PC-9 (cell line): ENCODE measurements around the gene CLEC12A. TPM values are rescaled to one million over a fixed set of nuclear protein-coding genes. Genes with fewer than 3 reads are reported as not detected.
"Not testable (repeated sequence)": the region's sequence is repeated elsewhere in the genome, so short reads cannot be mapped to it uniquely, and the experiment has no call there.

Experiments
- BruUV-seq: library from RNA; stranded (reverse); fragments of 400-500 nt; replicated peaks from 2 replicates; lab custom pipeline; 2021; lab: Mats Ljungman, UMichigan
- CTCF ChIA-PET: fragments of 300-600 bp; sonication (Branson Sonifier 250); formaldehyde crosslinking; loops from one replicate; lab custom pipeline; 2022; ENCODE audit warnings: antibody characterized with exemption; lab: Charles Lee
- POLR2A ChIA-PET: fragments of 300-600 bp; sonication (Branson Sonifier 250); formaldehyde crosslinking; loops from one replicate; lab custom pipeline; 2022; ENCODE audit warnings: antibody characterized with exemption; ENCODE audit not compliant: unreplicated experiment; lab: Charles Lee
- DNase-seq, 2 experiments: peaks; one replicate each; pipeline versions ENCODE4 v3.0.0 to v3.0.0-alpha.2; 2015 to 2022; ENCODE audit warnings: mixed read lengths in 1 of 2
- H2AFZ ChIP-seq: fragments of 200-600 bp; sonication (generic); 2 replicates; pipeline ENCODE4 v1.8.1; 2017; ENCODE audit warnings: antibody characterized with exemption
- H3F3A ChIP-seq: fragments of 200-600 bp; sonication (generic); 2 replicates; pipeline ENCODE4 v1.8.1; 2017; ENCODE audit warnings: antibody characterized with exemption, mild to moderate bottlenecking, low read depth; ENCODE audit not compliant: insufficient read depth
- H3K27ac ChIP-seq: fragments of 200-600 bp; sonication (generic); 2 replicates; pipeline ENCODE4 v1.6.1; 2016; ENCODE audit warnings: mixed run types
- H3K27me3 ChIP-seq: fragments of 200-600 bp; sonication (generic); 2 replicates; pipeline ENCODE4 v1.6.1; 2016; ENCODE audit warnings: low read depth, mixed run types; ENCODE audit not compliant: insufficient read depth
- H3K36me3 ChIP-seq: fragments of 200-600 bp; sonication (generic); 2 replicates; pipeline ENCODE4 v1.6.1; 2016; ENCODE audit warnings: low read depth, mixed run types
- H3K4me1 ChIP-seq: fragments of 200-600 bp; sonication (generic); replicated peaks from 2 replicates; pipeline ENCODE4 v1.6.1; 2016; ENCODE audit warnings: mixed run types; ENCODE audit not compliant: insufficient read depth
- H3K4me2 ChIP-seq: fragments of 200-600 bp; sonication (generic); 2 replicates; pipeline ENCODE4 v1.6.1; 2017; ENCODE audit warnings: mixed run types
- H3K4me3 ChIP-seq: fragments of 200-600 bp; sonication (generic); 2 replicates; pipeline ENCODE4 v1.6.1; 2016; ENCODE audit warnings: mixed run types
- H3K79me2 ChIP-seq: fragments of 200-600 bp; sonication (generic); 2 replicates; pipeline ENCODE4 v1.6.1; 2017; ENCODE audit warnings: low read depth, mixed run types
- H3K9me2 ChIP-seq: fragments of 200-600 bp; sonication (generic); 2 replicates; pipeline ENCODE4 v1.8.1; 2017; ENCODE audit warnings: mild to moderate bottlenecking; ENCODE audit not compliant: insufficient read depth
- H3K9me3 ChIP-seq: fragments of 200-600 bp; sonication (generic); 2 replicates; pipeline ENCODE4 v1.8.1; 2016; ENCODE audit warnings: low read depth; ENCODE audit not compliant: insufficient read depth
- H4K20me1 ChIP-seq: fragments of 200-600 bp; sonication (generic); 2 replicates; pipeline ENCODE4 v1.8.1; 2017; ENCODE audit not compliant: insufficient read depth
- CTCF ChIP-seq: fragments of 200-600 bp; sonication (generic); conservative IDR thresholded peaks from 2 replicates; pipeline ENCODE4 v1.6.1; 2017; ENCODE audit warnings: mixed run types, antibody characterized with exemption, mild to moderate bottlenecking, moderate library complexity
- EZH2 ChIP-seq: fragments of 200-600 bp; sonication (generic); IDR thresholded peaks from 2 replicates; pipeline ENCODE4 v1.8.0; 2017; ENCODE audit warnings: antibody characterized with exemption, low read depth
- intact Hi-C: fragments of 100-400 bp; cut with micrococcal nuclease; formaldehyde crosslinking; loops from one replicate; pipeline ENCODE4 v1.10.0; 2022; ENCODE audit not compliant: unreplicated experiment
- total RNA-seq: library from RNA; stranded (reverse); gene quantifications from 2 replicates; pipeline ENCODE4 v1.2.3, GENCODE V29; 2021

CLEC12A gene
- total RNA-seq, 1 experiment from 2014 or later, result 0.55 TPM

GRCh38 chr12:10025236-10025635 is 54.0 kb downstream of the CLEC12A start:
- no peak overlapping the region for H3K27ac ChIP-seq
- no peaks in the 10 kb centered on the region for H4K20me1 ChIP-seq
- peaks cover 5% of the 10 kb centered on the region; the same call in 1 of the 2 replicates for H3K9me3 ChIP-seq
- CTCF ChIA-PET, result no interaction called here
- no TSS peak for BruUV-seq
- no peaks in the 10 kb centered on the region for H3K36me3 ChIP-seq
- H3K4me1 ChIP-seq, result no peaks in the 10 kb centered on the region
- H3K4me2 ChIP-seq, result no peak overlapping the region
- H3K27me3 ChIP-seq, result no peaks in the 10 kb centered on the region
- H3K9me2 ChIP-seq, result no peaks in the 10 kb centered on the region
- H3F3A ChIP-seq, result no peaks in the 10 kb centered on the region
- no peak for DNase-seq
- H3K79me2 ChIP-seq, result no peaks in the 10 kb centered on the region
- no peak overlapping the region for H2AFZ ChIP-seq
- POLR2A ChIA-PET, result no interaction called here
- no peak for TF ChIP-seq CTCF
- no peak for TF ChIP-seq EZH2
- no peak overlapping the region for H3K4me3 ChIP-seq
- intact Hi-C loops, result no loop called here

- H3K27me3 ChIP-seq, H3K4me3 ChIP-seq, H3K36me3 ChIP-seq, DNase-seq, H3K27ac ChIP-seq, H2AFZ ChIP-seq, H3K79me2 ChIP-seq, CTCF ChIA-PET, H3F3A ChIP-seq, H3K9me2 ChIP-seq, H4K20me1 ChIP-seq, H3K9me3 ChIP-seq, H3K4me2 ChIP-seq, intact Hi-C loops, BruUV-seq, POLR2A ChIA-PET, H3K4me1 ChIP-seq: not testable (repeated sequence)
Measured at GRCh38 chr12:10026666-10027065, 55.5 kb downstream of the CLEC12A start.

- H3F3A ChIP-seq, result no peaks in the 10 kb centered on the region
- TF ChIP-seq CTCF, result no peak
- TF ChIP-seq EZH2, result no peak
- CTCF ChIA-PET, result no interaction called here
- H3K4me1 ChIP-seq, result no peaks in the 10 kb centered on the region
- H3K27ac ChIP-seq, result no peak overlapping the region
- DNase-seq, result no peak
- H2AFZ ChIP-seq, result peak overlapping the region; percentile 39; the same call in 1 of the 2 replicates
- no peaks in the 10 kb centered on the region for H3K36me3 ChIP-seq
- no peaks in the 10 kb centered on the region for H3K27me3 ChIP-seq
- intact Hi-C loops, result no loop called here
- peaks cover 8% of the 10 kb centered on the region; the same call in 1 of the 2 replicates for H3K9me3 ChIP-seq
- no TSS peak for BruUV-seq
- no peak overlapping the region for H3K4me3 ChIP-seq
- H4K20me1 ChIP-seq, result no peaks in the 10 kb centered on the region
- no peak overlapping the region for H3K4me2 ChIP-seq
- H3K79me2 ChIP-seq, result no peaks in the 10 kb centered on the region
- H3K9me2 ChIP-seq, result no peaks in the 10 kb centered on the region
- POLR2A ChIA-PET, result no interaction called here
Measured at GRCh38 chr12:10027311-10027710, 56.1 kb downstream of the CLEC12A start.

GRCh38 chr12:10027721-10028120 is 56.5 kb downstream of the CLEC12A start:
- no peak for TF ChIP-seq EZH2
- no peak for TF ChIP-seq CTCF
- intact Hi-C loops, result no loop called here
- no peaks in the 10 kb centered on the region for H4K20me1 ChIP-seq
- no peaks in the 10 kb centered on the region for H3K9me2 ChIP-seq
- no peaks in the 10 kb centered on the region for H3K36me3 ChIP-seq
- no peaks in the 10 kb centered on the region for H3F3A ChIP-seq
- H3K9me3 ChIP-seq, result peaks cover 8% of the 10 kb centered on the region; the same call in 1 of the 2 replicates
- no peak for DNase-seq
- BruUV-seq, result no TSS peak
- H3K27ac ChIP-seq, result no peak overlapping the region
- no peaks in the 10 kb centered on the region for H3K27me3 ChIP-seq
- ChIA-PET POLR2A (no interaction called here), CTCF (no interaction called here)
- H3K79me2 ChIP-seq, result no peaks in the 10 kb centered on the region
- H3K4me2 ChIP-seq, result no peak overlapping the region
- no peaks in the 10 kb centered on the region for H3K4me1 ChIP-seq
- H3K4me3 ChIP-seq, result no peak overlapping the region
- H2AFZ ChIP-seq, result peak overlapping the region; percentile 39; the same call in 1 of the 2 replicates
